HepG2 (cell line): ENCODE data around the gene ZNF556. TPM values are rescaled to one million over a fixed set of nuclear protein-coding genes. Genes with fewer than 3 reads are reported as not detected.
A peak's percentile ranks its signal among the peaks of the same experiment; 100 is the strongest.

Experiments used
- ADNP ChIP-seq: sonication (generic); formaldehyde crosslinking; IDR thresholded peaks from 2 replicates; pipeline ENCODE4 v1.4.0; 2020; ENCODE audit warnings: missing genetic modification reagents
- EED ChIP-seq: sonication (generic); formaldehyde crosslinking; IDR thresholded peaks from 2 replicates; pipeline ENCODE4 v1.5.0; 2020; ENCODE audit warnings: mild to moderate bottlenecking, missing genetic modification reagents
- FOXC1 ChIP-seq: sonication (generic); formaldehyde crosslinking; IDR thresholded peaks from 2 replicates; pipeline ENCODE4 v1.8.0; 2022; ENCODE audit warnings: mild to moderate bottlenecking, missing genetic modification reagents, borderline replicate concordance
- GTF3A ChIP-seq: sonication (generic); formaldehyde crosslinking; conservative IDR thresholded peaks from 2 replicates; pipeline ENCODE4 v1.4.0; 2020; ENCODE audit warnings: mild to moderate bottlenecking, missing genetic modification reagents
- HOXA5 ChIP-seq: sonication (generic); formaldehyde crosslinking; IDR thresholded peaks from 2 replicates; pipeline ENCODE4 v1.4.0; 2020; ENCODE audit warnings: missing genetic modification reagents
- KMT2A ChIP-seq: sonication (generic); formaldehyde crosslinking; IDR thresholded peaks from 2 replicates; pipeline ENCODE4 v1.4.0; 2020; ENCODE audit warnings: missing genetic modification reagents
- MAZ ChIP-seq, 2 experiments: sonication (generic) in 1 of 2; formaldehyde crosslinking in 1 of 2; IDR thresholded peaks; 2 replicates each; pipeline versions ENCODE4 v1.5.0 to v1.6.1; 2012 to 2020; ENCODE audit warnings: low read depth in 2 of 2, mild to moderate bottlenecking in 2 of 2, borderline replicate concordance in 1 of 2, improper control_type of control experiment in 1 of 2, low read length in 1 of 2, missing genetic modification reagents in 1 of 2, moderate library complexity in 1 of 2
- NR3C1 ChIP-seq: sonication (generic); formaldehyde crosslinking; IDR thresholded peaks from 2 replicates; pipeline ENCODE4 v1.4.0; 2020; ENCODE audit warnings: missing genetic modification reagents
- REL ChIP-seq: sonication (generic); formaldehyde crosslinking; conservative IDR thresholded peaks from 2 replicates; pipeline ENCODE4 v1.8.0; 2022; ENCODE audit warnings: mild to moderate bottlenecking, missing genetic modification reagents, moderate library complexity
- ZFY ChIP-seq: sonication (generic); formaldehyde crosslinking; IDR thresholded peaks from 2 replicates; pipeline ENCODE4 v1.4.0; 2020; ENCODE audit warnings: missing genetic modification reagents
- ZMAT3 ChIP-seq: sonication (generic); formaldehyde crosslinking; conservative IDR thresholded peaks from 2 replicates; pipeline ENCODE4 v1.7.0; 2021; ENCODE audit warnings: missing genetic modification reagents
- ZNF17 ChIP-seq: sonication (generic); formaldehyde crosslinking; IDR thresholded peaks from 2 replicates; pipeline ENCODE4 v1.5.0; 2020; ENCODE audit warnings: mild to moderate bottlenecking, missing genetic modification reagents
- ZNF20 ChIP-seq: sonication (generic); formaldehyde crosslinking; IDR thresholded peaks from 2 replicates; pipeline ENCODE4 v1.4.0; 2020; ENCODE audit warnings: mild to moderate bottlenecking, moderate library complexity, missing genetic modification reagents
- ZNF672 ChIP-seq: sonication (generic); formaldehyde crosslinking; IDR thresholded peaks from 2 replicates; pipeline ENCODE4 v1.8.1; 2022; ENCODE audit warnings: missing genetic modification reagents
- polyA plus RNA-seq, 8 experiments: library from polyadenylated mRNA; depleted of rRNA in 3 of 8; stranded (reverse) in 7 of 8; unstranded in 1 of 8; fragments of >200 nt; fragmentation: Illumina TruSeq in 4 of 8; extraction: Trizol in 4 of 8; gene quantifications; 2 replicates each; pipeline versions ENCODE4 v1.2.1 to v1.2.3, GENCODE V29; 2011 to 2016; ENCODE audit warnings: low read depth in 4 of 8, missing spikeins in 1 of 8, mixed read lengths in 1 of 8; ENCODE audit not compliant: insufficient read depth in 1 of 8
- total RNA-seq, 5 experiments: library from RNA; depleted of rRNA; stranded (reverse); fragments of >200 nt; fragmentation: Illumina TruSeq; extraction: Trizol; gene quantifications; 2 replicates each; pipeline ENCODE4 v1.2.3, GENCODE V29; 2016; ENCODE audit warnings: low read depth in 1 of 5
- TF ChIP-seq, protein P1 (sequence below): sonication (generic); formaldehyde crosslinking; IDR thresholded peaks from 2 replicates; pipeline ENCODE4 v1.5.0; 2020; ENCODE audit warnings: mild to moderate bottlenecking, missing genetic modification reagents
- TF ChIP-seq, protein P2 (sequence below): sonication (generic); formaldehyde crosslinking; IDR thresholded peaks from 2 replicates; pipeline ENCODE4 v1.4.0; 2020; ENCODE audit warnings: mild to moderate bottlenecking, missing genetic modification reagents, borderline replicate concordance

Gene ZNF556
- total and polyA plus RNA-seq, 2 of the 13 experiments (the other 11 are each of a cell fraction or from before 2014, with no cell fraction given), result 4.2 to 28.6 TPM

GRCh38 chr19:2867025-2867991 lies at the start of gene ZNF556 (continued):
- TF ChIP-seq REL, result no peak
- TF ChIP-seq, protein P1, sequence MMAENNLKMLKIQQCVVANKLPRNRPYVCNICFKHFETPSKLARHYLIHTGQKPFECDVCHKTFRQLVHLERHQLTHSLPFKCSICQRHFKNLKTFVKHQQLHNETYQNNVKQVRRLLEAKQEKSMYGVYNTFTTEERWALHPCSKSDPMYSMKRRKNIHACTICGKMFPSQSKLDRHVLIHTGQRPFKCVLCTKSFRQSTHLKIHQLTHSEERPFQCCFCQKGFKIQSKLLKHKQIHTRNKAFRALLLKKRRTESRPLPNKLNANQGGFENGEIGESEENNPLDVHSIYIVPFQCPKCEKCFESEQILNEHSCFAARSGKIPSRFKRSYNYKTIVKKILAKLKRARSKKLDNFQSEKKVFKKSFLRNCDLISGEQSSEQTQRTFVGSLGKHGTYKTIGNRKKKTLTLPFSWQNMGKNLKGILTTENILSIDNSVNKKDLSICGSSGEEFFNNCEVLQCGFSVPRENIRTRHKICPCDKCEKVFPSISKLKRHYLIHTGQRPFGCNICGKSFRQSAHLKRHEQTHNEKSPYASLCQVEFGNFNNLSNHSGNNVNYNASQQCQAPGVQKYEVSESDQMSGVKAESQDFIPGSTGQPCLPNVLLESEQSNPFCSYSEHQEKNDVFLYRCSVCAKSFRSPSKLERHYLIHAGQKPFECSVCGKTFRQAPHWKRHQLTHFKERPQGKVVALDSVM (CRISPR knock-in tag), result peak; percentile 46; the same call in 1 of the 2 replicates
- TF ChIP-seq, protein P2, sequence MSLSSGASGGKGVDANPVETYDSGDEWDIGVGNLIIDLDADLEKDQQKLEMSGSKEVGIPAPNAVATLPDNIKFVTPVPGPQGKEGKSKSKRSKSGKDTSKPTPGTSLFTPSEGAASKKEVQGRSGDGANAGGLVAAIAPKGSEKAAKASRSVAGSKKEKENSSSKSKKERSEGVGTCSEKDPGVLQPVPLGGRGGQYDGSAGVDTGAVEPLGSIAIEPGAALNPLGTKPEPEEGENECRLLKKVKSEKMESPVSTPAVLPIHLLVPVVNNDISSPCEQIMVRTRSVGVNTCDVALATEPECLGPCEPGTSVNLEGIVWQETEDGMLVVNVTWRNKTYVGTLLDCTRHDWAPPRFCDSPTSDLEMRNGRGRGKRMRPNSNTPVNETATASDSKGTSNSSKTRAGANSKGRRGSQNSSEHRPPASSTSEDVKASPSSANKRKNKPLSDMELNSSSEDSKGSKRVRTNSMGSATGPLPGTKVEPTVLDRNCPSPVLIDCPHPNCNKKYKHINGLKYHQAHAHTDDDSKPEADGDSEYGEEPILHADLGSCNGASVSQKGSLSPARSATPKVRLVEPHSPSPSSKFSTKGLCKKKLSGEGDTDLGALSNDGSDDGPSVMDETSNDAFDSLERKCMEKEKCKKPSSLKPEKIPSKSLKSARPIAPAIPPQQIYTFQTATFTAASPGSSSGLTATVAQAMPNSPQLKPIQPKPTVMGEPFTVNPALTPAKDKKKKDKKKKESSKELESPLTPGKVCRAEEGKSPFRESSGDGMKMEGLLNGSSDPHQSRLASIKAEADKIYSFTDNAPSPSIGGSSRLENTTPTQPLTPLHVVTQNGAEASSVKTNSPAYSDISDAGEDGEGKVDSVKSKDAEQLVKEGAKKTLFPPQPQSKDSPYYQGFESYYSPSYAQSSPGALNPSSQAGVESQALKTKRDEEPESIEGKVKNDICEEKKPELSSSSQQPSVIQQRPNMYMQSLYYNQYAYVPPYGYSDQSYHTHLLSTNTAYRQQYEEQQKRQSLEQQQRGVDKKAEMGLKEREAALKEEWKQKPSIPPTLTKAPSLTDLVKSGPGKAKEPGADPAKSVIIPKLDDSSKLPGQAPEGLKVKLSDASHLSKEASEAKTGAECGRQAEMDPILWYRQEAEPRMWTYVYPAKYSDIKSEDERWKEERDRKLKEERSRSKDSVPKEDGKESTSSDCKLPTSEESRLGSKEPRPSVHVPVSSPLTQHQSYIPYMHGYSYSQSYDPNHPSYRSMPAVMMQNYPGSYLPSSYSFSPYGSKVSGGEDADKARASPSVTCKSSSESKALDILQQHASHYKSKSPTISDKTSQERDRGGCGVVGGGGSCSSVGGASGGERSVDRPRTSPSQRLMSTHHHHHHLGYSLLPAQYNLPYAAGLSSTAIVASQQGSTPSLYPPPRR (CRISPR knock-in tag), result no peak
- peak; percentile 95; the same call in 1 of the 2 replicates for TF ChIP-seq FOXC1
- TF ChIP-seq EED (CRISPR knock-in tag), result no peak
- TF ChIP-seq MAZ (IDR thresholded peaks at IDR 0.05; ENCODE audit: borderline replicate concordance, low read depth, low read length), result 0 out of 2 replicates have a peak, but pooled peaks have one; percentile 5
- TF ChIP-seq MAZ (CRISPR knock-in tag; IDR thresholded peaks at IDR 0.05; ENCODE audit: low read depth), result peak; percentile 42
- no peak for TF ChIP-seq ZNF20
- TF ChIP-seq NR3C1 (CRISPR knock-in tag), result no peak
- TF ChIP-seq GTF3A (CRISPR knock-in tag), result 0 out of 2 replicates have a peak, but pooled peaks have one; percentile 64
- TF ChIP-seq ZNF17 (CRISPR knock-in tag), result no peak
- TF ChIP-seq ZNF672 (CRISPR knock-in tag), result no peak
- TF ChIP-seq KMT2A, result peak; percentile 62; the same call in 1 of the 2 replicates
- TF ChIP-seq HOXA5 (CRISPR knock-in tag), result peak; percentile 55; the same call in 1 of the 2 replicates
- TF ChIP-seq ADNP (CRISPR knock-in tag), result no peak
- peak; percentile 88 for TF ChIP-seq ZFY (CRISPR knock-in tag)
- no peak for TF ChIP-seq ZMAT3 (CRISPR knock-in tag)
